Endodermal cell (in vitro differentiated cells): ENCODE results near the gene SCYL2. TPM values are rescaled to one million over a fixed set of nuclear protein-coding genes. Genes with fewer than 3 reads are reported as not detected.

Experiments used
- DNase-seq: peaks from one replicate; pipeline ENCODE4 v3.0.0-alpha.2; 2017
- H3K27ac ChIP-seq: 2 replicates; pipeline ENCODE4 v1.5.1; 2013; ENCODE audit warnings: mild to moderate bottlenecking, low read depth, low read length, moderate library complexity
- H3K27me3 ChIP-seq: 2 replicates; pipeline ENCODE4 v1.6.1; 2013; ENCODE audit warnings: mild to moderate bottlenecking, low read length, moderate library complexity; ENCODE audit not compliant: insufficient read depth, control insufficient read depth, poor library complexity, severe bottlenecking
- H3K36me3 ChIP-seq: 2 replicates; pipeline ENCODE4 v1.7.0; 2013; ENCODE audit warnings: mild to moderate bottlenecking, low read length, moderate library complexity; ENCODE audit not compliant: control insufficient read depth, insufficient read depth
- H3K4me1 ChIP-seq: one replicate; pipeline ENCODE4 v1.7.0; 2013; ENCODE audit warnings: low read length; ENCODE audit not compliant: control insufficient read depth, insufficient read depth
- H3K4me3 ChIP-seq: 2 replicates; pipeline ENCODE4 v1.5.1; 2013; ENCODE audit warnings: mild to moderate bottlenecking, low read length, moderate library complexity
- H3K9ac ChIP-seq: 2 replicates; pipeline ENCODE4 v1.6.1; 2013; ENCODE audit warnings: mild to moderate bottlenecking, low read length, moderate library complexity; ENCODE audit not compliant: poor library complexity, severe bottlenecking; ENCODE audit errors: extremely low read depth
- H3K9me3 ChIP-seq: 2 replicates; pipeline ENCODE4 v1.6.1; 2013; ENCODE audit warnings: mild to moderate bottlenecking, low read length, moderate library complexity; ENCODE audit not compliant: control insufficient read depth
- H3K27ac Mint-ChIP-seq: 2 replicates; pipeline ENCODE4 v1.8.0; 2020; ENCODE audit warnings: mixed read lengths
- H3K27me3 Mint-ChIP-seq: 2 replicates; pipeline ENCODE4 v1.8.0; 2021; ENCODE audit warnings: mild to moderate bottlenecking, mixed read lengths; ENCODE audit not compliant: insufficient read depth
- H3K36me3 Mint-ChIP-seq: 2 replicates; pipeline ENCODE4 v1.8.0; 2020; ENCODE audit warnings: low read depth, mixed read lengths
- H3K4me1 Mint-ChIP-seq: 2 replicates; pipeline ENCODE4 v1.8.0; 2020; ENCODE audit warnings: mixed read lengths
- H3K4me3 Mint-ChIP-seq: 2 replicates; pipeline ENCODE4 v1.8.0; 2020; ENCODE audit warnings: mild to moderate bottlenecking, moderate library complexity, mixed read lengths
- H3K9me3 Mint-ChIP-seq: 2 replicates; pipeline ENCODE4 v1.8.0; 2020; ENCODE audit warnings: mild to moderate bottlenecking, mixed read lengths
- CTCF ChIP-seq: fragments of 200-600 bp; sonication (generic); conservative IDR thresholded peaks from 2 replicates; pipeline ENCODE4 v1.5.0; 2021; ENCODE audit warnings: antibody characterized with exemption, mild to moderate bottlenecking
- WGBS, 2 experiments: methylation state at CpG; one replicate each; pipeline versions ENCODE4 v1.1.5 to v1.1.7; 2013; ENCODE audit warnings: missing lambda C conversion rate in 2 of 2, mixed read lengths in 1 of 2; ENCODE audit not compliant: insufficient coverage in 1 of 2, insufficient read length in 1 of 2; 5-methylcytosine and 5-hydroxymethylcytosine counted together
- total RNA-seq, 2 donors: library from RNA; stranded (reverse); fragmentation: NEBNext Ultra II Directional in 1 of 2; extraction: Animal tissue kit (Norgen Biotek cat#: 25700) in 1 of 2; gene quantifications; 2 replicates in 1 of 2; 3 replicates in 1 of 2; pipeline ENCODE4 v1.2.1, GENCODE V29; 2021

Gene SCYL2
- total RNA-seq, 2 donors from 2014 or later = 54.5 to 59.6 TPM

DNA sequence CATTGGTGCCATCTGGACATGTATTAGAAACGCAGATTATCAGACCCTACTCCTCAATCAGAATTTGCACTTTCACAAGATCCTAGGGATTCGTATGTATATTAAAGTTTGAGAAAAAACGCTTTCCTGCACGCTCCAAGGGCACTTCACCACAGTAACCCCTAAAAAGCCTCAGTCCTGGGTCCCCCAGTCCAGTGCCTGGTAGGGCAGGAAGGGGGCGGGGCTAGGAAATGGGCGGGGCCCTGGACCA lies 467 bp upstream of the SCYL2 start:
- H3K4me1 ChIP-seq = no peaks in the 10 kb centered on the region
- H3K9me3 ChIP-seq = no peaks in the 10 kb centered on the region
- Mint-ChIP-seq H3K9me3 (no peaks in the 10 kb centered on the region), H3K36me3 (peaks cover 4% of the 10 kb centered on the region), H3K27ac (peak overlapping the region; percentile 99), H3K27me3 (no peaks in the 10 kb centered on the region), H3K4me1 (peaks cover 21% of the 10 kb centered on the region), H3K4me3 (peak overlapping the region; percentile 91)
- no peaks in the 10 kb centered on the region for H3K36me3 ChIP-seq
- no peaks in the 10 kb centered on the region for H3K27me3 ChIP-seq
- TF ChIP-seq CTCF = no peak
- peak overlapping the region; percentile 1 for H3K9ac ChIP-seq
- 7% methylated on average over 5 of the region's 6 CpGs; no CpG with 5 or more reads in 1 of the 2 experiments for WGBS, 2 experiments
- DNase-seq = no peak
- H3K27ac ChIP-seq = no peak overlapping the region
- peak overlapping the region; percentile 99 for H3K4me3 ChIP-seq

GRCh38 chr12:100267603-100268281 lies 765 bp downstream of the SCYL2 start:
- Histone ChIP-seq H3K9me3 (no peaks in the 10 kb centered on the region), H3K9ac (peak overlapping the region; percentile 92), H3K27me3 (no peaks in the 10 kb centered on the region), H3K27ac (peak overlapping the region; percentile 92), H3K36me3 (no peaks in the 10 kb centered on the region), H3K4me1 (peaks cover 4% of the 10 kb centered on the region), H3K4me3 (peak overlapping the region; percentile 99)
- H3K27me3 Mint-ChIP-seq = no peaks in the 10 kb centered on the region
- H3K27ac Mint-ChIP-seq = peak overlapping the region; percentile 82
- peaks cover 16% of the 10 kb centered on the region for H3K4me1 Mint-ChIP-seq
- H3K36me3 Mint-ChIP-seq = peaks cover 4% of the 10 kb centered on the region
- 1% methylated on average over 23 to 33 of the region's 33 CpGs for WGBS, 2 experiments
- no peaks in the 10 kb centered on the region for H3K9me3 Mint-ChIP-seq
- TF ChIP-seq CTCF = no peak
- peak overlapping the region; percentile 91 for H3K4me3 Mint-ChIP-seq
- no peak for DNase-seq

- 69 to 72% methylated on average over 5 of the region's 5 CpGs for WGBS, 2 experiments
- Histone ChIP-seq H3K4me3 (peak overlapping the region; percentile 99), H3K27ac (no peak overlapping the region), H3K9me3 (no peaks in the 10 kb centered on the region), H3K4me1 (peaks cover 4% of the 10 kb centered on the region), H3K27me3 (no peaks in the 10 kb centered on the region), H3K36me3 (no peaks in the 10 kb centered on the region), H3K9ac (peak overlapping the region; percentile 92)
- Mint-ChIP-seq H3K4me3 (peak overlapping the region; percentile 91), H3K27ac (no peak overlapping the region), H3K36me3 (peaks cover 4% of the 10 kb centered on the region), H3K4me1 (peaks cover 21% of the 10 kb centered on the region), H3K27me3 (no peaks in the 10 kb centered on the region), H3K9me3 (no peaks in the 10 kb centered on the region)
- no peak for TF ChIP-seq CTCF
- DNase-seq = no peak
Measured at GRCh38 chr12:100268835-100269564, 2.0 kb downstream of the SCYL2 start.
